GM12891 (cell line): ENCODE measurements around the gene C9.
A peak's percentile ranks its signal among the peaks of the same experiment; 100 is the strongest.

Source experiments
- DNase-seq: peaks from one replicate; pipeline ENCODE4 v3.0.0; 2011; ENCODE audit warnings: low spot score; ENCODE audit not compliant: insufficient read length
- FAIRE-seq: peaks from 2 replicates; lab custom pipeline; 2011; peaks lifted over from hg19 to GRCh38; lab: Jason Lieb, UNC
- PAX5 ChIP-seq: IDR thresholded peaks from 2 replicates; pipeline ENCODE4 v1.6.1; 2011; ENCODE audit warnings: low read length, moderate library complexity, mild to moderate bottlenecking; ENCODE audit not compliant: insufficient read depth, severe bottlenecking
- POLR2A ChIP-seq: IDR thresholded peaks from 2 replicates; pipeline ENCODE4 v1.6.1; 2011; ENCODE audit warnings: low read depth, low read length, control low read depth
- POLR2AphosphoS5 ChIP-seq: IDR thresholded peaks from 2 replicates; pipeline ENCODE4 v1.6.1; 2011; ENCODE audit warnings: low read depth, low read length, control low read depth
- POU2F2 ChIP-seq: IDR thresholded peaks from 2 replicates; pipeline ENCODE4 v1.6.1; 2011; ENCODE audit warnings: low read depth, mild to moderate bottlenecking, control low read depth, low read length, moderate library complexity
- SPI1 ChIP-seq: IDR thresholded peaks from 2 replicates; pipeline ENCODE4 v1.6.1; 2011; ENCODE audit warnings: low read depth, low read length, control low read depth
- TAF1 ChIP-seq: IDR thresholded peaks from 2 replicates; pipeline ENCODE4 v1.6.1; 2011; ENCODE audit warnings: low read depth, low read length, control low read depth

C9 gene

GRCh38 chr5:39264528-39264927 is 99.8 kb downstream of the C9 start:
- DNase-seq: no peak

DNA sequence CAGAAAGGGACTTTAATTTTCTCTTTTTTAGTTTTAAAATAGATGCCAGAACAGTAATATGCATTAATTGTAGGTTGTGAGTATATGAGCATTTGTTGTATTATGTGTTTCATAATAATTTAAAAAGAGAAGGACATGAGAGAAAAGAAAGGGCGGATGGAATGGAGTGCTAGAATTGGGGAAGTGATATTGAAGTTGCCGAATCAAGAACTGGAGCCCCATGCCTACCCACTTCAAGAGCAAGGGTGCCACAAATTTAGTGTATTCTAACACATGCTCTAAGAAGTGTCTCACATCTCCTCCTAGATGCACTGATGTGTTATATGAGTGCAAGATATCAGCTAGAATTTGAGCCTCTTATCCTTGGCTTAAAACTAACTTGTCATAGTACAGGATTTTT is 101.3 kb downstream of the C9 start:
- DNase-seq: no peak
- TF ChIP-seq POLR2A: no peak
- no peak for TF ChIP-seq PAX5
- no peak for TF ChIP-seq POLR2AphosphoS5
- no peak for TF ChIP-seq TAF1
- no peak for TF ChIP-seq POU2F2
- TF ChIP-seq SPI1: no peak
- no peak for FAIRE-seq

More at GRCh38 chr5:39264528-39264927, 99.8 kb downstream of the C9 start:
- no peak for TF ChIP-seq POLR2AphosphoS5
- TF ChIP-seq SPI1: 0 out of 2 replicates have a peak, but pooled peaks have one; percentile 10
- peak; percentile 83 for FAIRE-seq

- no peak for FAIRE-seq
- no peak for TF ChIP-seq POLR2AphosphoS5
- TF ChIP-seq SPI1: no peak
- TF ChIP-seq TAF1: no peak
- no peak for TF ChIP-seq POU2F2
- no peak for DNase-seq
These were observed 104.2 kb downstream of the C9 start for GRCh38 chr5:39260095-39260494.

DNA sequence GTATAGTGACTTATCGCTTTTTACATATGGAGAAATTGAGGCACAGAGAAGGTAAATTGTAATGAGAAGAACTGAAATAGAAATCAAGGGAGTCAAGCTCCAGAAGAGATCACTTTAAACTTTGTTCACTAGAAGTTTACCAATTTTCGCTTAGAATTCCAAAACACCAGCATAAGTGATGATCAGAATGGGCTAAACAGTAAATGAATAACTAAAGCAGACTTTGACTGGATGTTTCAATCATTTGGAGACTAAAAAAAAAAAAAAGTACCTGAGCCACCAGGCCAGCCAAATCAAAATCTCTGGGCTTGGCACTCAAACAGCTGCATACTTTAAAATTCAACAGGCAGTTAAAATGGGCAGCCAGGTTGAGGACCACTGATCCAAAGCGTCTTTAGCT is 106.7 kb downstream of the C9 start:
- TF ChIP-seq PAX5 (no peak), POU2F2 (no peak), SPI1 (no peak), TAF1 (no peak), POLR2AphosphoS5 (no peak), POLR2A (no peak)
- DNase-seq: no peak
- FAIRE-seq: no peak

- no peak for DNase-seq
- TF ChIP-seq POLR2AphosphoS5 (no peak), POLR2A (no peak), PAX5 (no peak), SPI1 (no peak), TAF1 (no peak), POU2F2 (no peak)
- FAIRE-seq: no peak
These were observed 107.6 kb downstream of the C9 start for GRCh38 chr5:39256477-39257235.

DNA sequence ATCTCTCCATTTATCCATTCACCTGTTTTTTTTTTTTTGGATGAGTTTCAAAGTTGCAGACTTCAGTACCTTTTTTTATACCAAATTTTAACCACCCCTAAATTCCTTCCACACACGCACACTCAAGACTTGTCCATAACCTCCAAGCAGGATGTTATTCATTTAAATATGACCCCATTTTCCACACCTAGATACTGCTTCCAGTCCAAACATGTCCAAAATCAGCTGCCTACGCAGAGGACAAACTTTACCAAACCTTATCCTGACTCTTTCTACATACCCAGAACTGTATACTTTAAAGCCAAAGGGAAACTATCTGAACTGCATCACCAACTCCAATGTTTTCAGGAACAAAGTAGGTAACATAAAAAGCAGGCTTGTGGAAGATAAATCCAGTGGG is 108.9 kb downstream of the C9 start:
- FAIRE-seq (no peak), DNase-seq (no peak)
- TF ChIP-seq POLR2AphosphoS5: no peak
- no peak for TF ChIP-seq POLR2A
- no peak for TF ChIP-seq POU2F2
- no peak for TF ChIP-seq TAF1
- no peak for TF ChIP-seq SPI1

DNA sequence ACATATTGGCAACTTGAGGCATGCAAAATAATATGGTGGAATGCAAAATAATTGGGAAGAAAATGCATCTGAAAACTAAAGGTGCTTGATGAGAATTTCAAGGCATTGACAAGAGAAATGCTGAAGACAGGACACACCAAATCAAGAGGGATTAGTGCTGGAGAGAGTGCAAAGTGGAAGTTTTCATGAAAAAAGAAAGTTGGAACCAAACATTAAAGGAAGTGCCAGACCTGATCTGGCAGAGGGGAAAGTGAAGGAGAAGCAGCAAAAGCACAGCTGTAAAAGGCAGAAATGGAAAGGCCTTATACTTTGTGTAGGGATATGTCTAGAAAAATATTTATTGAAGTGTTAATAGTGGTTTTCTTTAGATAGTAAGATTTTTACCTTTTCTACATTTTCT is 109.6 kb downstream of the C9 start:
- TF ChIP-seq POU2F2 (no peak), POLR2A (no peak), SPI1 (no peak), POLR2AphosphoS5 (no peak), PAX5 (no peak), TAF1 (no peak)

GRCh38 chr5:39253196-39253595 is 111.1 kb downstream of the C9 start:
- peak; percentile 67 for FAIRE-seq
- no peak for DNase-seq
- TF ChIP-seq TAF1 (no peak), POLR2A (no peak), SPI1 (no peak), POU2F2 (no peak), PAX5 (no peak), POLR2AphosphoS5 (no peak)

More for the DNA sequence above, 109.6 kb downstream of the C9 start:
- no peak for DNase-seq
- FAIRE-seq: no peak

DNA sequence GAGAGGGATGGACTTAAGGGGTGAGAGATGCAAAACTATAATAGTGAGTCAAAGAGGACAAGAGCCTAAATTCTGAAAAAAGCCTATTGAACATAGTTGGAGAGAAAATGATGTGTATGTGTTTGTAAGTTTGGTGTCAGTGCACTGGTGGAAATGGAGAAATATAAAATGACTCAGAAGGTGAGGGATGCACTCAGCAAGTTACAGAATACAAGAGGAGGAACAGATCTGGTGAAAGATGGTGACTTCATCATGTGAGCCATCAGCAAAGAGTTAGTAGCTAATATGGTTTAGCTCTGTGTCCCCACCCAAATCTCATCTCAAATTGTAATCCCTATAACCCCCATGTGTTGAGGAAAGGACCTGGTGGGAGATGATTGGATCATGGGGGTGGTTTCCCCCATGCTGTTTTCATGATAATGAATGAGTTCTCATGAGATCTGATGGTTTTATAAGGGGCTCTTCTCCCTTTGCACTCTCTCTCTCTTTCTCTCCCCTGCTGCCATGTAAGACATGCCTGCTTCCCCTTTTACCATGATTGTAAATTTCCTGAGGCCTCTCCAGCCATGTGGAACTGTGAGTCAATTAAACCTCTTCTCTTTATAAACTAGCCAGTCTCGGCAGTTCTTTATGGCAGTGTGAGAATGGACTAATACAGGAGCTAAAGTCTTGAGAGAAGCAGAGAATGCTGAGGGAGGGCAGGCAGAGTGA is 114.6 kb downstream of the C9 start:
- DNase-seq: no peak
- TF ChIP-seq POU2F2 (no peak), SPI1 (no peak), POLR2A (no peak), POLR2AphosphoS5 (no peak), TAF1 (no peak), PAX5 (no peak)
- peak; percentile 31 for FAIRE-seq

- DNase-seq (no peak), FAIRE-seq (no peak)
- TF ChIP-seq PAX5 (no peak), TAF1 (no peak), POU2F2 (no peak), POLR2A (no peak), SPI1 (no peak), POLR2AphosphoS5 (no peak)
These were observed 115.2 kb downstream of the C9 start for GRCh38 chr5:39249069-39249468.
